WTC11 (cell line): Measurements from ENCODE around the gene LRRN4. TPM values are rescaled to one million over a fixed set of nuclear protein-coding genes. Genes with fewer than 3 reads are reported as not detected.
A peak's percentile ranks its signal among the peaks of the same experiment; 100 is the strongest.

ENCODE experiments used
- ATAC-seq: fragments of 200-7000 bp; cut with Tn5 transposase; 2 replicates; pipeline ENCODE4 v1.10.0; 2021; ENCODE audit warnings: mild to moderate bottlenecking, moderate library complexity
- CTCF ChIA-PET: fragments of 300-600 bp; sonication (Branson Sonifier 250); formaldehyde crosslinking; loops from one replicate; lab custom pipeline; 2021; ENCODE audit warnings: antibody characterized with exemption; lab: Charles Lee
- POLR2A ChIA-PET: fragments of 350-600 bp; sonication (Branson Sonifier 250); formaldehyde crosslinking; loops from one replicate; lab custom pipeline; 2021; ENCODE audit warnings: antibody characterized with exemption; lab: Charles Lee
- DNase-seq: peaks from one replicate; pipeline ENCODE4 v3.0.0; 2021; ENCODE audit warnings: low spot score
- H3K27ac Mint-ChIP-seq: 2 replicates; pipeline ENCODE4 v1.8.0; 2021; ENCODE audit warnings: mixed read lengths
- H3K27me3 Mint-ChIP-seq: 2 replicates; pipeline ENCODE4 v1.8.0; 2021; ENCODE audit warnings: low read depth, mild to moderate bottlenecking, moderate library complexity, mixed read lengths
- H3K36me3 Mint-ChIP-seq: 2 replicates; pipeline ENCODE4 v1.8.0; 2021; ENCODE audit warnings: mixed read lengths
- H3K4me1 Mint-ChIP-seq: 2 replicates; pipeline ENCODE4 v1.8.0; 2022; ENCODE audit warnings: mixed read lengths
- H3K4me3 Mint-ChIP-seq: 2 replicates; pipeline ENCODE4 v1.8.0; 2021; ENCODE audit warnings: mild to moderate bottlenecking, moderate library complexity, mixed read lengths
- H3K9me3 Mint-ChIP-seq: 2 replicates; pipeline ENCODE4 v1.8.0; 2021; ENCODE audit warnings: mixed read lengths
- CREB1 ChIP-seq: sonication (generic); formaldehyde crosslinking; IDR thresholded peaks from 2 replicates; pipeline ENCODE4 v1.8.0; 2023; ENCODE audit warnings: mild to moderate bottlenecking, missing genetic modification reagents
- ELF4 ChIP-seq: sonication (generic); formaldehyde crosslinking; IDR thresholded peaks from 2 replicates; pipeline ENCODE4 v1.8.1; 2022; ENCODE audit warnings: low read depth, mild to moderate bottlenecking, moderate library complexity, missing genetic modification reagents
- EMX1 ChIP-seq: fragments of 250-450 bp; sonication (Bioruptor Pico); IDR thresholded peaks from 2 replicates; pipeline ENCODE4 v1.8.0; 2021; ENCODE audit warnings: mild to moderate bottlenecking
- ESRRA ChIP-seq: sonication (generic); formaldehyde crosslinking; IDR thresholded peaks from 2 replicates; pipeline ENCODE4 v1.8.1; 2022; ENCODE audit warnings: mild to moderate bottlenecking, missing genetic modification reagents, borderline replicate concordance
- FOXJ3 ChIP-seq: sonication (generic); formaldehyde crosslinking; IDR thresholded peaks from 2 replicates; pipeline ENCODE4 v1.9.0; 2021; ENCODE audit warnings: missing genetic modification reagents, mild to moderate bottlenecking, borderline replicate concordance
- FOXP1 ChIP-seq: sonication (generic); formaldehyde crosslinking; IDR thresholded peaks from 2 replicates; pipeline ENCODE4 v1.8.0; 2022; ENCODE audit warnings: missing genetic modification reagents, mild to moderate bottlenecking, moderate library complexity, borderline replicate concordance
- GABPB1 ChIP-seq: sonication (generic); formaldehyde crosslinking; IDR thresholded peaks from 2 replicates; pipeline ENCODE4 v1.8.1; 2023; ENCODE audit warnings: mild to moderate bottlenecking, missing genetic modification reagents
- KAT7 ChIP-seq: sonication (generic); formaldehyde crosslinking; IDR thresholded peaks from 2 replicates; pipeline ENCODE4 v1.8.1; 2023; ENCODE audit warnings: missing genetic modification reagents, mild to moderate bottlenecking, borderline replicate concordance
- NFE2L1 ChIP-seq: sonication (generic); formaldehyde crosslinking; IDR thresholded peaks from 2 replicates; pipeline ENCODE4 v1.8.1; 2023; ENCODE audit warnings: missing genetic modification reagents
- RELA ChIP-seq: sonication (generic); formaldehyde crosslinking; IDR thresholded peaks from 2 replicates; pipeline ENCODE4 v1.8.1; 2022; ENCODE audit warnings: missing genetic modification reagents, mild to moderate bottlenecking, borderline replicate concordance
- TCF7 ChIP-seq: sonication (generic); formaldehyde crosslinking; IDR thresholded peaks from 2 replicates; pipeline ENCODE4 v1.8.0; 2022; ENCODE audit warnings: mild to moderate bottlenecking, low read depth, missing genetic modification reagents, moderate library complexity
- ZNF138 ChIP-seq: sonication (generic); formaldehyde crosslinking; conservative IDR thresholded peaks from 2 replicates; pipeline ENCODE4 v1.8.1; 2022; ENCODE audit warnings: mild to moderate bottlenecking, moderate library complexity, missing genetic modification reagents
- ZNF263 ChIP-seq: sonication (generic); formaldehyde crosslinking; IDR thresholded peaks from 2 replicates; pipeline ENCODE4 v1.8.1; 2022; ENCODE audit warnings: low read depth, mild to moderate bottlenecking, moderate library complexity, missing genetic modification reagents
- ZNF416 ChIP-seq: fragments of 250-450 bp; sonication (Bioruptor Pico); IDR thresholded peaks from 2 replicates; pipeline ENCODE4 v1.9.0; 2021; ENCODE audit warnings: mild to moderate bottlenecking, inconsistent platforms
- total RNA-seq: library from RNA; stranded (reverse); gene quantifications from 3 replicates; pipeline ENCODE4 v1.2.3, GENCODE V29; 2021
- TF ChIP-seq, protein P1 (sequence below): sonication (generic); formaldehyde crosslinking; IDR thresholded peaks from 2 replicates; pipeline ENCODE4 v1.8.1; 2022; ENCODE audit warnings: low read depth, missing genetic modification reagents, borderline replicate concordance
- TF ChIP-seq, protein P2 (sequence below): fragments of 250-450 bp; sonication (Bioruptor Pico); IDR thresholded peaks from 2 replicates; pipeline ENCODE4 v1.9.0; 2021; ENCODE audit warnings: mild to moderate bottlenecking, borderline replicate concordance
- TF ChIP-seq, protein P3 (sequence below): sonication (generic); formaldehyde crosslinking; IDR thresholded peaks from 2 replicates; pipeline ENCODE4 v1.8.0; 2022; ENCODE audit warnings: mild to moderate bottlenecking, missing genetic modification reagents
- TF ChIP-seq, protein P4 (sequence below): sonication (generic); formaldehyde crosslinking; IDR thresholded peaks from 2 replicates; pipeline ENCODE4 v1.8.0; 2023; ENCODE audit warnings: missing genetic modification reagents
- TF ChIP-seq, protein P5 (sequence below): fragments of 250-450 bp; sonication (Bioruptor Pico); IDR thresholded peaks from 2 replicates; pipeline ENCODE4 v1.9.0; 2021; ENCODE audit warnings: moderate library complexity, mild to moderate bottlenecking, inconsistent platforms, borderline replicate concordance
- TF ChIP-seq, protein P6 (sequence below): sonication (generic); formaldehyde crosslinking; IDR thresholded peaks from 2 replicates; pipeline ENCODE4 v1.8.0; 2022; ENCODE audit warnings: mild to moderate bottlenecking, missing genetic modification reagents
- TF ChIP-seq, protein P7 (sequence below): fragments of 250-450 bp; sonication (Bioruptor Pico); IDR thresholded peaks from 2 replicates; pipeline ENCODE4 v1.9.0; 2021; ENCODE audit warnings: mild to moderate bottlenecking

The LRRN4 gene
- total RNA-seq, 1 experiment from 2014 or later, result 0.48 TPM

DNA sequence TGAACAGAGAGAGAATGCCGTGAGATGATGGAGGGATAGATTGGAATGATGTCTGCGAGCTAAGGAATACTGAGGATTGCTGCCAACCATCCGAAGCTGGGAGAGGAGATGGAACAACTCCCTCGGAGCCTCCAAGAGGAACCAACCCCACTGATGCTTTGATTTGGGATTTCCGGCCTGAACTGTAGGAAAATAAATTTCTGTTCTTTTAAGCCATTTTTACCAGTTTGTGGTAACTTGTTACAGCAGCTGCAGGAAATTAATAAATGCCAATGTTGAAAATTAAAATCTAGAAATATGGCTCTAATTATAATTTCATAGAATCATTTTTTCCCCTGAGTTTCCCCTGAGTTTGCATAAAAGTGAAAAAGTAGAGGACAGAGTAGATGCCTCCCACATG lies 14.1 kb downstream of the LRRN4 start:
- TF ChIP-seq ESRRA, result no peak
- TF ChIP-seq, protein P1, sequence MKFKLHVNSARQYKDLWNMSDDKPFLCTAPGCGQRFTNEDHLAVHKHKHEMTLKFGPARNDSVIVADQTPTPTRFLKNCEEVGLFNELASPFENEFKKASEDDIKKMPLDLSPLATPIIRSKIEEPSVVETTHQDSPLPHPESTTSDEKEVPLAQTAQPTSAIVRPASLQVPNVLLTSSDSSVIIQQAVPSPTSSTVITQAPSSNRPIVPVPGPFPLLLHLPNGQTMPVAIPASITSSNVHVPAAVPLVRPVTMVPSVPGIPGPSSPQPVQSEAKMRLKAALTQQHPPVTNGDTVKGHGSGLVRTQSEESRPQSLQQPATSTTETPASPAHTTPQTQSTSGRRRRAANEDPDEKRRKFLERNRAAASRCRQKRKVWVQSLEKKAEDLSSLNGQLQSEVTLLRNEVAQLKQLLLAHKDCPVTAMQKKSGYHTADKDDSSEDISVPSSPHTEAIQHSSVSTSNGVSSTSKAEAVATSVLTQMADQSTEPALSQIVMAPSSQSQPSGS (CRISPR knock-in tag), result no peak
- no peak for TF ChIP-seq KAT7 (CRISPR knock-in tag)
- TF ChIP-seq, protein P2, sequence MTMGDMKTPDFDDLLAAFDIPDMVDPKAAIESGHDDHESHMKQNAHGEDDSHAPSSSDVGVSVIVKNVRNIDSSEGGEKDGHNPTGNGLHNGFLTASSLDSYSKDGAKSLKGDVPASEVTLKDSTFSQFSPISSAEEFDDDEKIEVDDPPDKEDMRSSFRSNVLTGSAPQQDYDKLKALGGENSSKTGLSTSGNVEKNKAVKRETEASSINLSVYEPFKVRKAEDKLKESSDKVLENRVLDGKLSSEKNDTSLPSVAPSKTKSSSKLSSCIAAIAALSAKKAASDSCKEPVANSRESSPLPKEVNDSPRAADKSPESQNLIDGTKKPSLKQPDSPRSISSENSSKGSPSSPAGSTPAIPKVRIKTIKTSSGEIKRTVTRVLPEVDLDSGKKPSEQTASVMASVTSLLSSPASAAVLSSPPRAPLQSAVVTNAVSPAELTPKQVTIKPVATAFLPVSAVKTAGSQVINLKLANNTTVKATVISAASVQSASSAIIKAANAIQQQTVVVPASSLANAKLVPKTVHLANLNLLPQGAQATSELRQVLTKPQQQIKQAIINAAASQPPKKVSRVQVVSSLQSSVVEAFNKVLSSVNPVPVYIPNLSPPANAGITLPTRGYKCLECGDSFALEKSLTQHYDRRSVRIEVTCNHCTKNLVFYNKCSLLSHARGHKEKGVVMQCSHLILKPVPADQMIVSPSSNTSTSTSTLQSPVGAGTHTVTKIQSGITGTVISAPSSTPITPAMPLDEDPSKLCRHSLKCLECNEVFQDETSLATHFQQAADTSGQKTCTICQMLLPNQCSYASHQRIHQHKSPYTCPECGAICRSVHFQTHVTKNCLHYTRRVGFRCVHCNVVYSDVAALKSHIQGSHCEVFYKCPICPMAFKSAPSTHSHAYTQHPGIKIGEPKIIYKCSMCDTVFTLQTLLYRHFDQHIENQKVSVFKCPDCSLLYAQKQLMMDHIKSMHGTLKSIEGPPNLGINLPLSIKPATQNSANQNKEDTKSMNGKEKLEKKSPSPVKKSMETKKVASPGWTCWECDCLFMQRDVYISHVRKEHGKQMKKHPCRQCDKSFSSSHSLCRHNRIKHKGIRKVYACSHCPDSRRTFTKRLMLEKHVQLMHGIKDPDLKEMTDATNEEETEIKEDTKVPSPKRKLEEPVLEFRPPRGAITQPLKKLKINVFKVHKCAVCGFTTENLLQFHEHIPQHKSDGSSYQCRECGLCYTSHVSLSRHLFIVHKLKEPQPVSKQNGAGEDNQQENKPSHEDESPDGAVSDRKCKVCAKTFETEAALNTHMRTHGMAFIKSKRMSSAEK (CRISPR knock-in tag), result no peak
- TF ChIP-seq FOXP1 (CRISPR knock-in tag), result no peak
- TF ChIP-seq, protein P3, sequence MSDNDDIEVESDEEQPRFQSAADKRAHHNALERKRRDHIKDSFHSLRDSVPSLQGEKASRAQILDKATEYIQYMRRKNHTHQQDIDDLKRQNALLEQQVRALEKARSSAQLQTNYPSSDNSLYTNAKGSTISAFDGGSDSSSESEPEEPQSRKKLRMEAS (CRISPR knock-in tag), result no peak
- no peak for TF ChIP-seq NFE2L1 (CRISPR knock-in tag)
- TF ChIP-seq FOXJ3 (CRISPR knock-in tag), result no peak
- TF ChIP-seq, protein P4, sequence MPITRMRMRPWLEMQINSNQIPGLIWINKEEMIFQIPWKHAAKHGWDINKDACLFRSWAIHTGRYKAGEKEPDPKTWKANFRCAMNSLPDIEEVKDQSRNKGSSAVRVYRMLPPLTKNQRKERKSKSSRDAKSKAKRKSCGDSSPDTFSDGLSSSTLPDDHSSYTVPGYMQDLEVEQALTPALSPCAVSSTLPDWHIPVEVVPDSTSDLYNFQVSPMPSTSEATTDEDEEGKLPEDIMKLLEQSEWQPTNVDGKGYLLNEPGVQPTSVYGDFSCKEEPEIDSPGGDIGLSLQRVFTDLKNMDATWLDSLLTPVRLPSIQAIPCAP (CRISPR knock-in tag), result no peak
- no peak for TF ChIP-seq EMX1 (CRISPR knock-in tag)
- TF ChIP-seq, protein P5, sequence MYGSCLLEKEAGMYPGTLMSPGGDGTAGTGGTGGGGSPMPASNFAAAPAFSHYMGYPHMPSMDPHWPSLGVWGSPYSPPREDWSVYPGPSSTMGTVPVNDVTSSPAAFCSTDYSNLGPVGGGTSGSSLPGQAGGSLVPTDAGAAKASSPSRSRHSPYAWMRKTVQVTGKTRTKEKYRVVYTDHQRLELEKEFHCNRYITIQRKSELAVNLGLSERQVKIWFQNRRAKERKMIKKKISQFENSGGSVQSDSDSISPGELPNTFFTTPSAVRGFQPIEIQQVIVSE (CRISPR knock-in tag), result no peak
- TF ChIP-seq GABPB1 (CRISPR knock-in tag), result no peak
- TF ChIP-seq ELF4 (CRISPR knock-in tag), result no peak
- TF ChIP-seq, all 79 proteins: peak for 0
- Mint-ChIP-seq H3K36me3 (peaks cover 25% of the 10 kb centered on the region), H3K4me1 (peaks cover 4% of the 10 kb centered on the region; the same call in 1 of the 2 replicates), H3K9me3 (no peaks in the 10 kb centered on the region), H3K27me3 (no peaks in the 10 kb centered on the region), H3K4me3 (no peak overlapping the region), H3K27ac (no peak overlapping the region)
- DNase-seq, result no peak
- POLR2A ChIA-PET, result interaction anchor here (0.9 kb wide), 1 partner anchor 17 kb away, joined by 3 read pairs; no protein-coding TSS in a partner anchor
- ATAC-seq, result no peak
- CTCF ChIA-PET, result interaction anchor here (0.5 kb wide), 1 partner anchor 463 kb away, joined by 3 read pairs; no protein-coding TSS in a partner anchor

DNA sequence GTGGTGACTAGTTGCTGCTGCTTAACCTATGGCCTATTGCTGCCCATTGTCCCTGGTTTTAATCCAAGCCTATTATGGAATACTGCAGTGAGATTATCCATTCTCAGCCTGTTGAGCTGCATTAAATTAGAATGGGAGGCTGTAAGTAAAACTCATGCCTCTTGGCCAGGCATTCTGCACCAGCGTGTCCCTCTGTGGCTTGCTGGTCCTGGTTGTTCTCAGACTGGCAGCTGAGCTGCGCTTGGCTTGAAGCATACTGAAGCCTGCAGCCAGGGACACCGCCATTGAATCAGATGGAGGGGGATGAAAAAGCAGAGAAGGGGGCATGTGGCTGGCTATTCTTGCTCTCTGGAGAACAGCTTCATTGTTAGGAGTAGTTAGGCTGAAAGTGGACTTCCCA lies 15.6 kb downstream of the LRRN4 start:
- POLR2A ChIA-PET, result no interaction called here
- Mint-ChIP-seq H3K9me3 (no peaks in the 10 kb centered on the region), H3K36me3 (peaks cover 39% of the 10 kb centered on the region), H3K27me3 (no peaks in the 10 kb centered on the region), H3K27ac (0 out of 2 replicates have a peak overlapping the region, but pooled peaks have one; percentile 19), H3K4me3 (no peak overlapping the region), H3K4me1 (peaks cover 4% of the 10 kb centered on the region; the same call in 1 of the 2 replicates)
- no peak for ATAC-seq
- TF ChIP-seq CREB1 (CRISPR knock-in tag) (no peak), ZNF138 (CRISPR knock-in tag) (no peak), ZNF416 (CRISPR knock-in tag) (no peak), ZNF263 (CRISPR knock-in tag) (no peak), TCF7 (CRISPR knock-in tag) (no peak), GABPB1 (CRISPR knock-in tag) (no peak), RELA (CRISPR knock-in tag) (no peak)
- TF ChIP-seq, protein P6, sequence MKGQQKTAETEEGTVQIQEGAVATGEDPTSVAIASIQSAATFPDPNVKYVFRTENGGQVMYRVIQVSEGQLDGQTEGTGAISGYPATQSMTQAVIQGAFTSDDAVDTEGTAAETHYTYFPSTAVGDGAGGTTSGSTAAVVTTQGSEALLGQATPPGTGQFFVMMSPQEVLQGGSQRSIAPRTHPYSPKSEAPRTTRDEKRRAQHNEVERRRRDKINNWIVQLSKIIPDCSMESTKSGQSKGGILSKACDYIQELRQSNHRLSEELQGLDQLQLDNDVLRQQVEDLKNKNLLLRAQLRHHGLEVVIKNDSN (CRISPR knock-in tag), result no peak
- TF ChIP-seq, protein P7, sequence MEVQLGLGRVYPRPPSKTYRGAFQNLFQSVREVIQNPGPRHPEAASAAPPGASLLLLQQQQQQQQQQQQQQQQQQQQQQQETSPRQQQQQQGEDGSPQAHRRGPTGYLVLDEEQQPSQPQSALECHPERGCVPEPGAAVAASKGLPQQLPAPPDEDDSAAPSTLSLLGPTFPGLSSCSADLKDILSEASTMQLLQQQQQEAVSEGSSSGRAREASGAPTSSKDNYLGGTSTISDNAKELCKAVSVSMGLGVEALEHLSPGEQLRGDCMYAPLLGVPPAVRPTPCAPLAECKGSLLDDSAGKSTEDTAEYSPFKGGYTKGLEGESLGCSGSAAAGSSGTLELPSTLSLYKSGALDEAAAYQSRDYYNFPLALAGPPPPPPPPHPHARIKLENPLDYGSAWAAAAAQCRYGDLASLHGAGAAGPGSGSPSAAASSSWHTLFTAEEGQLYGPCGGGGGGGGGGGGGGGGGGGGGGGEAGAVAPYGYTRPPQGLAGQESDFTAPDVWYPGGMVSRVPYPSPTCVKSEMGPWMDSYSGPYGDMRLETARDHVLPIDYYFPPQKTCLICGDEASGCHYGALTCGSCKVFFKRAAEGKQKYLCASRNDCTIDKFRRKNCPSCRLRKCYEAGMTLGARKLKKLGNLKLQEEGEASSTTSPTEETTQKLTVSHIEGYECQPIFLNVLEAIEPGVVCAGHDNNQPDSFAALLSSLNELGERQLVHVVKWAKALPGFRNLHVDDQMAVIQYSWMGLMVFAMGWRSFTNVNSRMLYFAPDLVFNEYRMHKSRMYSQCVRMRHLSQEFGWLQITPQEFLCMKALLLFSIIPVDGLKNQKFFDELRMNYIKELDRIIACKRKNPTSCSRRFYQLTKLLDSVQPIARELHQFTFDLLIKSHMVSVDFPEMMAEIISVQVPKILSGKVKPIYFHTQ (CRISPR knock-in tag), result no peak
- no peak for DNase-seq
- CTCF ChIA-PET, result no interaction called here
